GM10266 (cell line): ENCODE measurements around the gene PLSCR3.

ENCODE experiments used
- DNase-seq: peaks from one replicate; pipeline ENCODE4 v3.0.0; 2012; ENCODE audit errors: extremely low spot score
- CTCF ChIP-seq: IDR thresholded peaks from 2 replicates; pipeline ENCODE4 v1.5.1; 2012; ENCODE audit warnings: mild to moderate bottlenecking, low read depth; ENCODE audit not compliant: control insufficient read depth, insufficient read depth; ENCODE audit errors: missing control alignments

PLSCR3 gene

GRCh38 chr17:7417056-7417655 is 22.8 kb upstream of the PLSCR3 start:
- TF ChIP-seq CTCF = no peak

GRCh38 chr17:7416323-7416722 is 22.0 kb upstream of the PLSCR3 start:
- DNase-seq = no peak
- TF ChIP-seq CTCF = peak; percentile 15

More at GRCh38 chr17:7417056-7417655, 22.8 kb upstream of the PLSCR3 start:
- no peak for DNase-seq

GRCh38 chr17:7415784-7416183 is 21.5 kb upstream of the PLSCR3 start:
- no peak for DNase-seq
- TF ChIP-seq CTCF = no peak

GRCh38 chr17:7414837-7415236 is 20.5 kb upstream of the PLSCR3 start:
- no peak for TF ChIP-seq CTCF
- DNase-seq = no peak

- DNase-seq = no peak
- TF ChIP-seq CTCF = no peak
Observed at GRCh38 chr17:7413346-7413985, 19.1 kb upstream of the PLSCR3 start.

GRCh38 chr17:7411427-7411750 is 17.1 kb upstream of the PLSCR3 start:
- TF ChIP-seq CTCF = no peak

GRCh38 chr17:7410634-7411426 is 16.5 kb upstream of the PLSCR3 start:
- no peak for TF ChIP-seq CTCF
- DNase-seq = no peak

More at GRCh38 chr17:7411427-7411750, 17.1 kb upstream of the PLSCR3 start:
- DNase-seq = no peak
